Progenitor cell of endocrine pancreas (in vitro differentiated cells): Measurements from ENCODE around the gene NDUFS7. TPM values are rescaled to one million over a fixed set of nuclear protein-coding genes. Genes with fewer than 3 reads are reported as not detected.

Experiments used
- DNase-seq: peaks from one replicate; pipeline ENCODE4 v3.0.0; 2021; ENCODE audit warnings: low spot score; ENCODE audit not compliant: unreplicated experiment
- H3K27ac Mint-ChIP-seq: 2 replicates; pipeline ENCODE4 v1.8.0; 2021; ENCODE audit warnings: mild to moderate bottlenecking, moderate library complexity, mixed read lengths
- H3K27me3 Mint-ChIP-seq: 2 replicates; pipeline ENCODE4 v1.8.0; 2021; ENCODE audit warnings: mixed read lengths
- H3K36me3 Mint-ChIP-seq: 2 replicates; pipeline ENCODE4 v1.8.0; 2022; ENCODE audit warnings: mixed read lengths; ENCODE audit not compliant: insufficient read depth
- H3K4me1 Mint-ChIP-seq: 2 replicates; pipeline ENCODE4 v1.8.0; 2021; ENCODE audit warnings: low read depth, mixed read lengths
- H3K4me3 Mint-ChIP-seq: 2 replicates; pipeline ENCODE4 v1.8.0; 2021; ENCODE audit warnings: low read depth, mild to moderate bottlenecking, moderate library complexity, mixed read lengths
- H3K9me3 Mint-ChIP-seq: 2 replicates; pipeline ENCODE4 v1.8.0; 2021; ENCODE audit warnings: low read depth, mixed read lengths
- CTCF ChIP-seq: fragments of 200-600 bp; sonication (generic); IDR thresholded peaks from one replicate; pipeline ENCODE4 v1.5.0; 2021; ENCODE audit warnings: antibody characterized with exemption, mild to moderate bottlenecking; ENCODE audit not compliant: unreplicated experiment
- total RNA-seq: library from RNA; stranded (reverse); gene quantifications from 2 replicates; pipeline ENCODE4 v1.2.1, GENCODE V29; 2021

The NDUFS7 gene
- total RNA-seq, 1 donor from 2014 or later = 62.4 TPM

DNA sequence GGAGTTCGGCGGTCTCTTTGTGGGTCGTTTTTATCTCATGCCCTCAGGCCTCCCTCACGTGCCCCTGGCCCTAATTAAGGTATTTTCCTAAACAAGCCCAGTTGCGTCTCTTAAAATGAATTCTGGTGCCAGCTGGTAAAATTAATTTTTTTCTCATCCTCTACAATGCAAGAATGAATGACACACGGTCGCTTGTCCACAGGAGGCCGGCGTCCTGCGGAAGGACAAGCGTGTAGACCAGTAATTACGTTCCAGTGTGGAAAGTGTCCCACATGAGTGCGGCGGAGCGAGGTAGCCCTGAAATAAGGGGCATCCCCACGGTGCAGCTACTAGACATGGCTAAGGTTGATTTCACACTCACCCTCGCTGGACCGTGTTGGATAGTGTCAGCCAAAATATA, 34.5 kb upstream of the NDUFS7 start:
- H3K36me3 Mint-ChIP-seq = no peaks in the 10 kb centered on the region
- H3K4me1 Mint-ChIP-seq = no peaks in the 10 kb centered on the region
- H3K4me3 Mint-ChIP-seq = no peak overlapping the region
- H3K27ac Mint-ChIP-seq = no peak overlapping the region
- no peak for DNase-seq
- peaks cover 3% of the 10 kb centered on the region for H3K27me3 Mint-ChIP-seq
- no peaks in the 10 kb centered on the region for H3K9me3 Mint-ChIP-seq
- no peak for TF ChIP-seq CTCF

- no peak for TF ChIP-seq CTCF
- H3K4me3 Mint-ChIP-seq = no peak overlapping the region
- H3K36me3 Mint-ChIP-seq = no peaks in the 10 kb centered on the region
- no peak overlapping the region for H3K27ac Mint-ChIP-seq
- H3K27me3 Mint-ChIP-seq = no peaks in the 10 kb centered on the region
- no peaks in the 10 kb centered on the region for H3K9me3 Mint-ChIP-seq
- DNase-seq = no peak
- H3K4me1 Mint-ChIP-seq = peaks cover 6% of the 10 kb centered on the region
These were observed 32.8 kb upstream of the NDUFS7 start for GRCh38 chr19:1350867-1351266.

- H3K4me3 Mint-ChIP-seq = no peak overlapping the region
- H3K4me1 Mint-ChIP-seq = peaks cover 11% of the 10 kb centered on the region
These were observed 32.3 kb upstream of the NDUFS7 start for GRCh38 chr19:1351381-1351851.

DNA sequence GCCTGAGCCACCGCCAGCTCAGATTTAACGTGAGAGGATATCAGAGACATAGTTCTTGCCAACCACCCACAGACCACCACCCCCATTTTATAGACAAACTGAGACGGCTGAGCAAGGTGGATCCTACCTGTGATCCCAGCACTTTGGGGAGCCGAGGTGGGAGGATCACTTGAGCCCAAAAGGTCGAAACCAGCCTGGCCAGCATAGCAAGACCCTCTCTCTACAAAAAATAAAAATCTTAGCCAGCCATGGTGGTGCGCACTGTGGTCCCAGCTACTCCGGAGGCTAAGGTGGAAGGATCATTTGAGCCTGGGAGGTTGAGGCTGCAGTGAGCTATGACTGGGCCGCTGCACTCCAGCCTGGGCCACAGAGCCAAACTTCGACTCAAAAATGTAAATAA, 30.6 kb upstream of the NDUFS7 start:
- H3K27ac Mint-ChIP-seq = no peak overlapping the region
- peaks cover 3% of the 10 kb centered on the region for H3K36me3 Mint-ChIP-seq
- no peaks in the 10 kb centered on the region for H3K9me3 Mint-ChIP-seq
- no peak for DNase-seq
- no peaks in the 10 kb centered on the region for H3K27me3 Mint-ChIP-seq
- no peak for TF ChIP-seq CTCF
- peak overlapping the region; percentile 33 for H3K4me3 Mint-ChIP-seq
- H3K4me1 Mint-ChIP-seq = peaks cover 11% of the 10 kb centered on the region

More at GRCh38 chr19:1351381-1351851, 32.3 kb upstream of the NDUFS7 start:
- Mint-ChIP-seq H3K36me3 (no peaks in the 10 kb centered on the region), H3K9me3 (no peaks in the 10 kb centered on the region), H3K27ac (peak overlapping the region; percentile 20), H3K27me3 (no peaks in the 10 kb centered on the region)
- no peak for TF ChIP-seq CTCF
- DNase-seq = no peak

DNA sequence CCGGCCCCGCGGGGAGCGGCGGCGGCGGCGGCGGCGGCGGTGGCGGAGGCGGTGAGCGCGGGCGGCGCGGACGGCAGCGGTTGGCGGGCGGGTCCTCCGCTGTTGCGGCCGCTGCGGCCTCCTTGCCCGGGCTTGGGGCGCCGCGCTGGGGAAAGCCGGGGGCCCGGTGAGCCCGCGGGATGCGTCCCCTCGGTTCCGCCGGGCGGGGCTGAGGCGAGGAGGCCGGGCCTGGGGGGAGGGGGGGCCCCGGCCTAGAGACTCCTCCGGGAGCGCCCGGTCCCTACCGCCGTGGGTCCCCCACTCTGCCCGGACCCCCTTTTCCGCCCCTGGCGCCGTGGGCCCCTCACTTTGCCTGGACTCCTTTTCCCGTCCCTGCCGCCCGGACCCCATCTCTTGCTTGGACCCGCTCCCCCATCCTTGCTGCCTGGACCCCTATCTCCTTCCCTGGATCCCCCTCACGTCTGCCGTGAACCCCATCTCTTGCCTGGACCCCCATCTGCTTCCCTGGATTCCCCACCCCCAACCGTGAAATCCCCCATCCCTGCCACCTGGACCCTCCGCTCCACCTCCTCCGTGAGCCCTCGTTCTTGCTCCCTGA, 28.6 kb upstream of the NDUFS7 start:
- H3K4me1 Mint-ChIP-seq = peaks cover 11% of the 10 kb centered on the region
- H3K4me3 Mint-ChIP-seq = peak overlapping the region; percentile 78
- H3K36me3 Mint-ChIP-seq = peaks cover 5% of the 10 kb centered on the region
- H3K27me3 Mint-ChIP-seq = no peaks in the 10 kb centered on the region
- TF ChIP-seq CTCF = no peak
- DNase-seq = no peak
- H3K9me3 Mint-ChIP-seq = no peaks in the 10 kb centered on the region
- H3K27ac Mint-ChIP-seq = peak overlapping the region; percentile 69
